ENCODE results near the gene TFE3. TPM values are rescaled to one million over a fixed set of nuclear protein-coding genes. Genes with fewer than 3 reads are reported as not detected.

TFE3 gene
- total RNA-seq, 1 experiment from 2014 or later, result 59.8 TPM

- H4K20me1 ChIP-seq (ENCODE audit: control insufficient read depth, insufficient read depth, insufficient read length), result no peaks in the 10 kb centered on the region
- no peaks in the 10 kb centered on the region for H3K79me1 ChIP-seq (ENCODE audit: insufficient read depth, low read depth, low read length, poor library complexity, severe bottlenecking)
- H3K23me2 ChIP-seq (ENCODE audit: insufficient read length, low read depth, low read length, poor library complexity, severe bottlenecking), result no peaks in the 10 kb centered on the region
- H2AK5ac ChIP-seq (ENCODE audit: insufficient read length, low read length), result no peak overlapping the region
- H2BK15ac ChIP-seq (ENCODE audit: low read depth, low read length), result no peak overlapping the region
- peak overlapping the region in 1 of 3 experiments; percentile 84; a peak in 1 of 7 replicates for H3K27ac Mint-ChIP-seq
- H3K4me2 ChIP-seq (ENCODE audit: insufficient read depth, insufficient read length, low read length), result no peak overlapping the region
- H3K4me1 Mint-ChIP-seq, result peaks cover 4 to 18% of the 10 kb centered on the region in 2 experiments; a peak in 2 of 4 replicates
- no peak overlapping the region for H3K14ac ChIP-seq (ENCODE audit: insufficient read depth, low read length)
- H3T11ph ChIP-seq (ENCODE audit: low read length), result no peak overlapping the region
- H2BK120ac ChIP-seq (ENCODE audit: low read depth, low read length, poor library complexity, severe bottlenecking), result no peak overlapping the region
- no peak overlapping the region for H2BK5ac ChIP-seq (ENCODE audit: insufficient read length, low read length)
- TF ChIP-seq, protein P1, sequence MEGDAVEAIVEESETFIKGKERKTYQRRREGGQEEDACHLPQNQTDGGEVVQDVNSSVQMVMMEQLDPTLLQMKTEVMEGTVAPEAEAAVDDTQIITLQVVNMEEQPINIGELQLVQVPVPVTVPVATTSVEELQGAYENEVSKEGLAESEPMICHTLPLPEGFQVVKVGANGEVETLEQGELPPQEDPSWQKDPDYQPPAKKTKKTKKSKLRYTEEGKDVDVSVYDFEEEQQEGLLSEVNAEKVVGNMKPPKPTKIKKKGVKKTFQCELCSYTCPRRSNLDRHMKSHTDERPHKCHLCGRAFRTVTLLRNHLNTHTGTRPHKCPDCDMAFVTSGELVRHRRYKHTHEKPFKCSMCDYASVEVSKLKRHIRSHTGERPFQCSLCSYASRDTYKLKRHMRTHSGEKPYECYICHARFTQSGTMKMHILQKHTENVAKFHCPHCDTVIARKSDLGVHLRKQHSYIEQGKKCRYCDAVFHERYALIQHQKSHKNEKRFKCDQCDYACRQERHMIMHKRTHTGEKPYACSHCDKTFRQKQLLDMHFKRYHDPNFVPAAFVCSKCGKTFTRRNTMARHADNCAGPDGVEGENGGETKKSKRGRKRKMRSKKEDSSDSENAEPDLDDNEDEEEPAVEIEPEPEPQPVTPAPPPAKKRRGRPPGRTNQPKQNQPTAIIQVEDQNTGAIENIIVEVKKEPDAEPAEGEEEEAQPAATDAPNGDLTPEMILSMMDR (conservative IDR thresholded peaks at IDR 0.05), result no peak
- H2AFZ ChIP-seq (ENCODE audit: low read length), result no peak overlapping the region
- H3K9me3 ChIP-seq (ENCODE audit: control insufficient read depth, low read depth, low read length), result no peaks in the 10 kb centered on the region
- H3K79me2 ChIP-seq (ENCODE audit: insufficient read depth, low read length), result no peaks in the 10 kb centered on the region
- no peaks in the 10 kb centered on the region; the same call in 1 of the 2 replicates for H3K4me1 ChIP-seq (ENCODE audit: insufficient read depth, low read length)
- no peak overlapping the region for H3K4ac ChIP-seq (ENCODE audit: low read depth, low read length)
- peaks cover 59 to 64% of the 10 kb centered on the region in 2 experiments for H3K9me3 Mint-ChIP-seq
- no peaks in the 10 kb centered on the region for H3K27me3 ChIP-seq (ENCODE audit: insufficient read depth, low read length)
- no peak overlapping the region for H3K56ac ChIP-seq (ENCODE audit: insufficient read length, low read depth, low read length)
- no peaks in the 10 kb centered on the region; the same call in 1 of the 2 replicates for H3K27me3 Mint-ChIP-seq (ENCODE audit: low read depth)
- WGBS (ENCODE audit: extremely low coverage, insufficient read length, low lambda C conversion rate), result no CpG with 5 or more reads among the region's 6 CpGs
- peaks cover 40 to 74% (median 56%) of the 10 kb centered on the region in 3 experiments for H3K36me3 Mint-ChIP-seq (ENCODE audit: insufficient read depth in 1 of 3, low read depth in 3 of 3)
- H3K9ac ChIP-seq (ENCODE audit: extremely low read depth, insufficient read length, low read length), result no peak overlapping the region
- no peak overlapping the region for H4K5ac ChIP-seq (ENCODE audit: insufficient read length, low read depth, low read length)
- no peak overlapping the region for H2BK20ac ChIP-seq (ENCODE audit: low read depth, low read length, poor library complexity, severe bottlenecking)
- H3K18ac ChIP-seq (ENCODE audit: insufficient read length, low read depth, low read length), result no peak overlapping the region
- no peak overlapping the region for H3K27ac ChIP-seq (ENCODE audit: insufficient read length, low read depth, low read length)
- H3K23ac ChIP-seq (ENCODE audit: insufficient read length, low read depth, low read length), result no peak overlapping the region
- no peak overlapping the region for H4K8ac ChIP-seq (replicated peaks; ENCODE audit: insufficient read length, low read depth, low read length)
- no peak overlapping the region for H3K4me3 Mint-ChIP-seq
- H2BK12ac ChIP-seq (ENCODE audit: insufficient read length, low read depth, low read length), result no peak overlapping the region
- DNase-seq, result no peak
- no peak overlapping the region for H4K91ac ChIP-seq (ENCODE audit: insufficient read length, low read depth, low read length)
Observed at GRCh38 chrX:49030283-49030682, 12.9 kb downstream of the TFE3 start.

Data from H9 (cell line).